GM21447 (cell line): Measurements from ENCODE around the gene PSMB7.

Experiments
- ATAC-seq: cut with Tn5 transposase; IDR thresholded peaks from one replicate; pipeline ENCODE4 v1.9.1; 2021; ENCODE audit not compliant: unreplicated experiment

PSMB7 gene

GRCh38 chr9:124329206-124329792 is 85.9 kb downstream of the PSMB7 start:
- no peak for ATAC-seq

DNA sequence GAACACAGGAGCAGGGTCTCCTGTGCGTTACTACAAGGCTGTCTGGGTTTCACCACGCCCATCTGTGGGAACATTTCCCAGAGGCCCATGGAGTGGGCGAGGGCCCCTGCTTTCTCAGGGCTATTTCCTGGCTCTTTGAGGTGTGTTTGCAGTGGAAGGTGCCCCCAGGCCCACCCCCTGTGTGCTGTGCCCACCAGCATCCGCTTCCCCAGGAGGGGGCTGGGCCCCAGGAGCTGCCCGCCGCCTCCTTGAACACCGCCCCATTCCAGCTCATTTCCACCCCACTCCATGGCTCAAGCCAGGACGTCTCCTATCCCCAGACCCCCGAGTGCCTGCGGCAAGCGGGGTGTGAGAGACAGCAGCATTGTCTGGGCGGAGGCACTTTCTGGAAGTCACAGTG is 87.0 kb downstream of the PSMB7 start:
- no peak for ATAC-seq

GRCh38 chr9:124327491-124327890 is 87.8 kb downstream of the PSMB7 start:
- no peak for ATAC-seq

- no peak for ATAC-seq
These were observed 88.9 kb downstream of the PSMB7 start for GRCh38 chr9:124326378-124326777.

GRCh38 chr9:124325816-124326215 is 89.4 kb downstream of the PSMB7 start:
- no peak for ATAC-seq

DNA sequence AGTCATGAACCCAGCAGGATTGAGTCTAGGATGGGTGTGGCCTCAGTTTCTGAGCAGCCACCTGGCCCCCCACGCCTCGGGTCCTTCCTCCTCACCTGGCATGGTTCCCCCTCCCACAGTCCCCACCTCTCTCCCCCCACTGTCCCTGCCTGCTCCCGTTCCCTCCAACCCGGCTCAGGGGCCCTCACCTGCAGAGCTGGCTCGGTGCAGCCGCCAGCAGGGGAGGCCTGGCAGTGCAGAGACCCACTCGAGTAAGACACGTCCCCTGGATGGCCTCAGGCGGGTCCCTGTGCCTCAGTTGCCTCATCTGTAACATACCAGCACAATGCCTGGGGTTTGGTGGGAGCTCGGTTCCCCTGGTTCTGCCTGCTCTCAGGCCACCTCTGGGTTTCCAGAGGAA is 91.3 kb downstream of the PSMB7 start:
- ATAC-seq: no peak

- no peak for ATAC-seq
These were observed 92.4 kb downstream of the PSMB7 start for GRCh38 chr9:124322618-124323432.

- ATAC-seq: no peak
These were observed 93.3 kb downstream of the PSMB7 start for GRCh38 chr9:124321935-124322334.

GRCh38 chr9:124321416-124321815 is 93.8 kb downstream of the PSMB7 start:
- ATAC-seq: no peak

- ATAC-seq: no peak
These were observed 94.9 kb downstream of the PSMB7 start for GRCh38 chr9:124320062-124320973.

- no peak for ATAC-seq
These were observed 99.4 kb downstream of the PSMB7 start for GRCh38 chr9:124315882-124316281.

- no peak for ATAC-seq
These were observed 101.3 kb downstream of the PSMB7 start for GRCh38 chr9:124313940-124314339.

- no peak for ATAC-seq
These were observed 102.7 kb downstream of the PSMB7 start for GRCh38 chr9:124312290-124313265.

- ATAC-seq: no peak
These were observed 104.0 kb downstream of the PSMB7 start for GRCh38 chr9:124311283-124311682.

DNA sequence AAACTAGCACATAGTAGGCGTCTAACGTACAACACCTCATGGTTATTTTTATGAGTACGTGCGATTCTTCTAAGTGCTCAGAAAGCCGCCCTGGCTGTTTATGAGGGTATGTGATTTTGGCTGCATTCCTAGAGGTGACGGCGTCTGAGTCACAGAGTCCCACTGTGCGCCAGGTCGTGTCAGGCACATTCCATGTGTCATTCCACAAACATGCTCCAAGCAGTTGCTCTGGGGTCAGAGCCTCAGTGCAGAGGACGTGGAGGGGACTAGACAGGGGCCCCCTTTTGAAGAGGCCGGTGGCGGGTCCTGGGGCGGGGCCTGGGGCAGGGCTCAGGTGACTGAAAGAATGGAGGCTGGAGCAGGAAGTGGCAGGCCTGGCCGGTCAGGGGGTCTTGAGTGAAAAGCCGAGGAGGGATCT is 105.6 kb downstream of the PSMB7 start:
- ATAC-seq: no peak

DNA sequence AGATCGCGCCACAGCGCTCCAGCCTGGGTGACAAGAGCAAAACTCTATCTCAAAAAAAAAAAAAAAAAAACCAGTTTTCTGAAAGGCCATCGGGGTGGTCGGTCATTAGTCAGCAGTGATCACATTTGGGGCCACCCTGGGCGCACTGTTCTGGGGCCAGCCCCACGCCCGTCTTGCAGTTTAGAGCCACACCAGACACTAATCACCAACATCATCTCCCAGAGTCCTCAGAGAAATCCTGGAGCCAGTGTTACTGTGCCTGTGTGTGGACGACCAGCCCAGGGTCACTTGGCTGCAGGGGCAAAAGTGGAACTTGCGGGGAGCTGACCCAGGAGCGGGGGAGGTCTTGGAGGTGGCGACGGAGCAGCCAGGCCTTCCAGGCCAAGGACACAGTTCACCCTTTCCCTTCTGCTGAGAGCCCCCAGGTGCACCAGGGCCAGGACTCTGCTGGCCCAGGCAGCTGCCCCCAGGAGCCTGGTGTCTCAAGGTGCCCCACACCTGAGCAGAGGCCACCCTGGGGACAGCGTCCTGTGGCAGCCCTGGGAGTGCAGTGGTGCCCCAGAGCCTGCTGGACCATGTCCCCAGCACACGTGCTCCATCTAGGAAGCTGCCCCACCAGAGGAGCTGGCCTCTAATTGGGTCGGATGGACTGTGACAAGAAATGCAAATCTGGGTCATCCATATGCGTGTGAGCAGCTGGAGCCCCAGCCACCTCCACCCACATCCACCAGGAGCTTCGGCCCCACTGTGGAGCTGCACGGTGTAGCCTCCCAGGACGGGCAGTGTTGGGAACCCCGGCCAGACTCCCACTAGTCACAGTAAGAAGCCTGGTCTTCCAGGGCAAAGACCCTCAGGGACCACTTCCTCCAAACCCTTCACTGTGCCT is 106.4 kb downstream of the PSMB7 start:
- no peak for ATAC-seq

DNA sequence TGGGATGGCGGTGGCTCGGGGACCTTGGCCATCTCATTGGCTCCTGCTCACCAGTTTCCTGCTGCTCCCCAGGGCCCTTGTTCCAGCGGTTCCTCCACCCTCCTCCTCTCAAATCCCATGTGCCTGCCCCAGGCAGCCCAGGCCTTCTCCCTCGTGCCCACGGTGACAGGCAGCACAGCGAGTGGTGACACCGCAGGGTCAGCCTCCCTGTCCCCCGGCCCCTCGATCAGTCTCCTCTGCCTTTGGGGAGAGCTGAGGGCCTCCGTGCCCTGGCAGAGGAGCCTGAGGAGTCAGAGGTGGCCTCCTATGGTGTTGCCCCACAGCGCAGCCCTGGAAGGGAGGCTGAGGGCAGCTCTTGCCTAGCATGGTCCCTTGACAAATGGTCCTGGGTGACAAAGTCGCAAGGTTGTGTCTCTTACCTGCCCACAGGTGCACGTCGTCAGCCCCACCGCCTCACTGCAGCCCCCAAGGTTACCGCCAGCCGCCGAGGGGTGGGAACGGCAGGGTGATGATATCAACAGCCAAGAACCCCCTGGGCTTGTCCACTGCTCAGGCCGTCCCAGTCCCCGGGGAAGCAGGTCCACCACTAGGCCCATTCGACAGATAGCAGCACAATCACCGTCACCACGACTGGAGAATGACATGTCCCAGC is 107.7 kb downstream of the PSMB7 start:
- no peak for ATAC-seq

- ATAC-seq: no peak
These were observed 109.0 kb downstream of the PSMB7 start for GRCh38 chr9:124306098-124306735.
